Natural killer cell (primary cell): Measurements from ENCODE around the gene URI1. TPM values are rescaled to one million over a fixed set of nuclear protein-coding genes. Genes with fewer than 3 reads are reported as not detected.

Experiments used
- ATAC-seq, 3 donors: fragments of 150-1000 bp in 2 of 3; fragments of 200-7000 bp in 1 of 3; cut with Tn5 transposase; 1 replicate in 1 of 3; 2 replicates in 2 of 3; pipeline ENCODE4 v1.10.0; 2021; ENCODE audit warnings: mild to moderate bottlenecking in 2 of 3, moderate library complexity in 2 of 3
- DNase-seq, 2 donors: peaks; one replicate each; pipeline versions ENCODE4 v3.0.0 to v3.0.0-alpha.2; 2013 to 2021; ENCODE audit warnings: mixed read lengths in 1 of 2
- H3K27ac ChIP-seq: one replicate; pipeline ENCODE4 v1.5.1; 2013; ENCODE audit warnings: mild to moderate bottlenecking, low read length
- H3K27me3 ChIP-seq: one replicate; pipeline ENCODE4 v1.6.1; 2013; ENCODE audit warnings: low read length; ENCODE audit not compliant: control insufficient read depth, insufficient read depth
- H3K36me3 ChIP-seq: one replicate; pipeline ENCODE4 v1.6.1; 2013; ENCODE audit warnings: low read length; ENCODE audit not compliant: control insufficient read depth, insufficient read depth
- H3K4me1 ChIP-seq: one replicate; pipeline ENCODE4 v1.6.1; 2013; ENCODE audit warnings: low read length; ENCODE audit not compliant: control insufficient read depth, insufficient read depth
- H3K4me3 ChIP-seq: one replicate; pipeline ENCODE4 v1.5.1; 2013; ENCODE audit warnings: low read length
- H3K9me3 ChIP-seq: one replicate; pipeline ENCODE4 v1.6.1; 2013; ENCODE audit warnings: low read length; ENCODE audit not compliant: control insufficient read depth, insufficient read depth
- H3K27ac Mint-ChIP-seq, 2 donors: one replicate each; pipeline ENCODE4 v1.8.0; 2022; ENCODE audit warnings: mild to moderate bottlenecking in 2 of 2, mixed read lengths in 2 of 2, moderate library complexity in 1 of 2
- H3K27me3 Mint-ChIP-seq, 2 donors: one replicate each; pipeline ENCODE4 v1.8.0; 2022; ENCODE audit warnings: low read depth in 2 of 2, mixed read lengths in 2 of 2
- H3K36me3 Mint-ChIP-seq: one replicate; pipeline ENCODE4 v1.8.0; 2022; ENCODE audit warnings: mixed read lengths
- H3K4me1 Mint-ChIP-seq, 2 donors: one replicate each; pipeline ENCODE4 v1.8.0; 2022; ENCODE audit warnings: mixed read lengths in 2 of 2
- H3K4me3 Mint-ChIP-seq: one replicate; pipeline ENCODE4 v1.8.0; 2022; ENCODE audit warnings: mild to moderate bottlenecking, moderate library complexity, mixed read lengths
- H3K9me3 Mint-ChIP-seq, 2 donors: one replicate each; pipeline ENCODE4 v1.8.0; 2022; ENCODE audit warnings: mixed read lengths in 2 of 2
- CTCF ChIP-seq: fragments of 200-600 bp; IDR thresholded peaks from one replicate; pipeline ENCODE4 v1.8.0; 2022; ENCODE audit warnings: antibody characterized with exemption
- WGBS: methylation state at CpG from one replicate; pipeline ENCODE4 v1.1.7; 2013; ENCODE audit warnings: missing lambda C conversion rate; ENCODE audit not compliant: insufficient coverage; 5-methylcytosine and 5-hydroxymethylcytosine counted together
- intact Hi-C: fragments of 100-400 bp; cut with micrococcal nuclease; formaldehyde crosslinking; loops from one replicate; pipeline ENCODE4 v1.14.2; 2022
- total RNA-seq, 4 donors: library from RNA; stranded (reverse); fragments of 120-200 nt in 1 of 4; gene quantifications; one replicate each; pipeline versions ENCODE4 v1.2.3 to v1.2.4, GENCODE V29; 2013 to 2022

Gene URI1
- total RNA-seq, 3 donors from 2014 or later (not counting 1 experiment from before 2014, with no cell fraction given) = 66.8 to 72.8 (median 68.4) TPM

- Mint-ChIP-seq H3K27me3 (no peaks in the 10 kb centered on the region), H3K4me1 (no peaks in the 10 kb centered on the region), H3K9me3 (no peaks in the 10 kb centered on the region), H3K36me3 (no peaks in the 10 kb centered on the region), H3K27ac (no peak overlapping the region), H3K4me3 (no peak overlapping the region)
- H3K36me3 ChIP-seq = no peaks in the 10 kb centered on the region
- TF ChIP-seq CTCF = no peak
- no peak for DNase-seq
- no peak overlapping the region for H3K27ac ChIP-seq
- no peak overlapping the region for H3K4me3 ChIP-seq
- no peaks in the 10 kb centered on the region for H3K27me3 ChIP-seq
- 37% methylated on average over 3 of the region's 3 CpGs for WGBS
- no peaks in the 10 kb centered on the region for H3K4me1 ChIP-seq
- H3K9me3 ChIP-seq = no peaks in the 10 kb centered on the region
- ATAC-seq = no peak
- intact Hi-C loops = no loop called here
Observed at GRCh38 chr19:29897466-29897865, 44.6 kb upstream of the URI1 start.

GRCh38 chr19:29904017-29904416, 38.0 kb upstream of the URI1 start:
- TF ChIP-seq CTCF = no peak
- WGBS = 95% methylated on average over 2 of the region's 2 CpGs
- H3K27ac Mint-ChIP-seq = no peak overlapping the region
- no peaks in the 10 kb centered on the region for H3K9me3 Mint-ChIP-seq
- ATAC-seq = no peak
- Histone ChIP-seq H3K9me3 (no peaks in the 10 kb centered on the region), H3K27me3 (no peaks in the 10 kb centered on the region), H3K36me3 (no peaks in the 10 kb centered on the region), H3K27ac (no peak overlapping the region), H3K4me1 (no peaks in the 10 kb centered on the region), H3K4me3 (no peak overlapping the region)
- H3K4me1 Mint-ChIP-seq = no peaks in the 10 kb centered on the region
- intact Hi-C loops = no loop called here
- H3K27me3 Mint-ChIP-seq = peaks cover 3 to 6% of the 10 kb centered on the region in 2 donors
- no peak for DNase-seq
- H3K4me3 Mint-ChIP-seq = no peak overlapping the region
- no peaks in the 10 kb centered on the region for H3K36me3 Mint-ChIP-seq

- intact Hi-C loops = no loop called here
Observed at GRCh38 chr19:29908963-29909944, 32.8 kb upstream of the URI1 start.

More at GRCh38 chr19:29908963-29909944, 32.8 kb upstream of the URI1 start:
- Histone ChIP-seq H3K36me3 (no peaks in the 10 kb centered on the region), H3K27ac (no peak overlapping the region), H3K27me3 (no peaks in the 10 kb centered on the region), H3K4me3 (no peak overlapping the region), H3K9me3 (no peaks in the 10 kb centered on the region), H3K4me1 (no peaks in the 10 kb centered on the region)
- 90% methylated on average over 18 of the region's 18 CpGs for WGBS
- ATAC-seq = no peak
- Mint-ChIP-seq H3K36me3 (no peaks in the 10 kb centered on the region), H3K27me3 (peaks cover 5 to 8% of the 10 kb centered on the region in 2 donors), H3K4me1 (no peaks in the 10 kb centered on the region), H3K9me3 (no peaks in the 10 kb centered on the region), H3K27ac (no peak overlapping the region), H3K4me3 (no peak overlapping the region)
- no peak for TF ChIP-seq CTCF
- DNase-seq = no peak
